ENCODE results near the gene MX2. TPM values are rescaled to one million over a fixed set of nuclear protein-coding genes. Genes with fewer than 3 reads are reported as not detected.
A peak's percentile ranks its signal among the peaks of the same experiment; 100 is the strongest.

The MX2 gene
- total RNA-seq, 2 experiments from 2014 or later = 65.1 to 158 TPM

DNA sequence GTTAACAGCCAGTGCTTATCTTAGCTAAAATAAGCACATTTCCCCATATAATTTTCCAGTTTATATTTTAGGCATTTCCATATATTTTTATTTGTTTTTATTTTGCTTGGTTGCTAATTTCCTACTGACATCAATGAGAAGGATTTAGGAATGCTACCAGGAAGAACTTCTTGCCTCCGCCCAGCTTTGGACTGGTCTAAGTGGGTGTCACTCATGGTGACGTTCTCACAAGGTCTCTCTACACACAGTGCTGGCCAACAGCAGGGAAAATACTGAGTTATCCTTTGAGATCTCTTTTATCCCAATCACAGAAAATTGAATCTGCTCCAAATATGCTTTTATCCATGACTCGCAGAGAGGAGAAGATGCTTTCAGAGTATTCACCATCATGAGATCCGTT lies 77.4 kb downstream of the MX2 start:
- CTCF ChIA-PET = interaction anchor here (1.3 to 1.6 kb wide), 3 partner anchors 9 to 28 kb away, joined by 3 to 4 read pairs (median 3); no protein-coding TSS in a partner anchor

DNA sequence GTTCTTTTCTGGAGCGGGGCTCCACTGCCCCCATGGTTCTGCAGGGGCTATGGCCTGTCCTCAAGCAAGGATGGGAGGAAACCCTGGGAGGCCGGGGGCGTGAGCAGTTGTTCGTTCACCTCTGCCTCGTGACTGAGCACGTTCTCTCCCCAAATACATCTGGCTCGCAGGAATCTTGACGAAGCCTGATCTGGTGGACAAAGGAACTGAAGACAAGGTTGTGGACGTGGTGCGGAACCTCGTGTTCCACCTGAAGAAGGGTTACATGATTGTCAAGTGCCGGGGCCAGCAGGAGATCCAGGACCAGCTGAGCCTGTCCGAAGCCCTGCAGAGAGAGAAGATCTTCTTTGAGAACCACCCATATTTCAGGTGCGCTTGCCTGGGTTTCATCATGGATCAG lies 79.7 kb downstream of the MX2 start:
- no peak overlapping the region for H3K4me3 Mint-ChIP-seq
- no peaks in the 10 kb centered on the region for H3K27me3 Mint-ChIP-seq
- DNase-seq = no peak
- no peak for ATAC-seq
- H3K27ac Mint-ChIP-seq = no peak overlapping the region
- CTCF ChIA-PET = no interaction called here
- H3K4me1 Mint-ChIP-seq = peaks cover 47% of the 10 kb centered on the region
- no peaks in the 10 kb centered on the region for H3K9me3 Mint-ChIP-seq (ENCODE audit: low read depth)
- H3K36me3 Mint-ChIP-seq = peaks cover 88% of the 10 kb centered on the region

More for the DNA sequence above, 77.4 kb downstream of the MX2 start:
- no peak for ATAC-seq
- Mint-ChIP-seq H3K4me1 (peaks cover 65% of the 10 kb centered on the region), H3K9me3 (ENCODE audit: low read depth) (no peaks in the 10 kb centered on the region), H3K36me3 (peaks cover 88% of the 10 kb centered on the region), H3K27me3 (no peaks in the 10 kb centered on the region), H3K27ac (no peak overlapping the region), H3K4me3 (no peak overlapping the region)
- no peak for DNase-seq

DNA sequence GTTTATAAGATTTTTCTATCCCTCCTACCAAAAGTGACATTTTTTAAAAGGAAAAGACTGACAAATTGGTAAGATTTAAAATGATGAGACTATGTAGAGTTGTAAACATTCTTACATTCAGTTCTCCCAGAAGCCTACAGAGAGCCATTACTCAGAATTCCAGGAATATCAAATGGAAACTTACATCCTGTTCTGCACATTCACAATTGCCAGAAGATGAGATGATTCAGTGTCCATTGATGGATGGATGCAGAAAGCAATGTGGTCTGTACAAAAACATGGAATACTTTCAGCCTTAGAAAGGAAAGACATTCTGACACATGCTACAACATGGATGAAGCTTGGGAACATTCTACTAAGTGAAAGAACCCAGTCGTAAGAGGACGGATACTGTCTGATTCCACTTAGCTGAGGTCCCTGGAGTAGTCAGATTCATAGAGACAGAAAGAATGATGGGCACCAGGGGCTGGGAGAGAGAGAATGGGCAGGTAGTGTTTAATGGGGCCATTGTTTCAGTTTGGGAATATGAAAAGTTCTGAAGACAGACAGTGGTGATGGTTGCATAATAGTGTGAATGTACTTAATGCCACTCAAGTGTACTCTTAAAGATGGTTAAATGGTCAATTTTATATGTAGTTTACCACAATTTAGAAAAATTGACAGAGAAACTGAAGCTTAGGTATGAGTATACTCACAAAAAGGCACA lies 80.8 kb downstream of the MX2 start:
- no peaks in the 10 kb centered on the region for H3K9me3 Mint-ChIP-seq (ENCODE audit: low read depth)
- H3K27ac Mint-ChIP-seq = no peak overlapping the region
- CTCF ChIA-PET = no interaction called here
- DNase-seq = no peak
- no peaks in the 10 kb centered on the region for H3K27me3 Mint-ChIP-seq
- ATAC-seq = no peak
- H3K4me1 Mint-ChIP-seq = peaks cover 39% of the 10 kb centered on the region
- no peak overlapping the region for H3K4me3 Mint-ChIP-seq
- peaks cover 90% of the 10 kb centered on the region for H3K36me3 Mint-ChIP-seq

DNA sequence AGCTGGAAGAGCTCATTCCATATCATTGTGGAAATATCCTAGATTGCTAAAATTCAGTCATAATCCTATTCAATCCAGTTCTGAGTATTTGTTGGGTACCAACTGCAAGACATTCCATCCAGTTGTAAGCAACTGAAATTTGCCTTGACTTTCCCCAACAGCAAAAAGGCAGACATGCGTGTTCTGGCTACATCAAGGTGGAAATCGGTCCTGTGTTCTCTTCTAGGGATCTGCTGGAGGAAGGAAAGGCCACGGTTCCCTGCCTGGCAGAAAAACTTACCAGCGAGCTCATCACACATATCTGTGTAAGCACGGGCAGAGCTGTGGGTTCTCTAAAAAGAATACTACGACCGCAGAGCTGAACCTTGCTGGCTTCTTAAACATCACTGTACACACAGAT lies 81.7 kb downstream of the MX2 start:
- Mint-ChIP-seq H3K36me3 (peaks cover 88% of the 10 kb centered on the region), H3K27me3 (no peaks in the 10 kb centered on the region), H3K9me3 (ENCODE audit: low read depth) (no peaks in the 10 kb centered on the region), H3K4me1 (peaks cover 35% of the 10 kb centered on the region), H3K27ac (no peak overlapping the region), H3K4me3 (no peak overlapping the region)
- CTCF ChIA-PET = interaction anchor here (1.5 kb wide), 1 partner anchor 160 kb away, joined by 6 read pairs; no protein-coding TSS in a partner anchor
- DNase-seq (no peak), ATAC-seq (no peak)

DNA sequence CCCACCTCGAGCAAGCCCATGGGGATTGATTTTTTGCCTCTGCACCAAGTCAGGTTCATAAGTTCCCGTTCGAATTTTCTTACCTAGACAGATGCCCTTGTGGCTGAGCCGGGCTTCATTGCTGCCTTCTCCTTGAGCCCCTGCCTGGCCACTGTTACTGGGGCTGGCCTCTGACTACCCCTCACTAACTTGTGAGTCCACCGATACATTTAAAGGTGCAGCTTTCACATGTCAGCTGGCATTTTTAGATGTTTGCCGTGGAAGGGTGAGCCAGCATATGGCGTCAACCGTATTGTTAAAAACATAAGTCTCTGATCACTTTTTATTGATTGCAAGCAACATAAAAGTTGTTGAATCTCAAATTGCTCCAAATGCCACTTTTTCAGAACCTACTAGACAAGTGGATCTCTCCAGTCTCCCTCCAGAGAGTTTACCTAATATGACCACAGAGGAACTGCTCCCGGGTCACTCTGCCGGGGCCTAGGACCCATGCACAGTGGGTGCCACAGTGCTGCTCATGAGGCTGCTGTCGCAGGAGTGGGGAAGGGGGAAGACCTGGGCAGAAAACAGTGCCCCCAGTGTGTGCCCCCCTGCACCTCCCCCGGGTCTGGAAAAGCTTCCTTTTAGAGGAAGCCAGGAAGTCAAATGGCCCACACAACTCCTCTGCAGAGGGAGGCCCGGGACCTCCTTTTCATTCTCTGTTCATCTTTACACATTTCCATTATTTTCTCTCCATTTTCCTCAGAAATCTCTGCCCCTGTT lies 83.1 kb downstream of the MX2 start:
- peaks cover 24% of the 10 kb centered on the region for H3K4me1 Mint-ChIP-seq
- no peaks in the 10 kb centered on the region for H3K9me3 Mint-ChIP-seq (ENCODE audit: low read depth)
- no peak overlapping the region for H3K4me3 Mint-ChIP-seq
- ATAC-seq (no peak), DNase-seq (no peak)
- H3K27ac Mint-ChIP-seq = no peak overlapping the region
- CTCF ChIA-PET = interaction anchor here (0.6 to 1.5 kb wide), 2 partner anchors 10 to 161 kb away, joined by 3 to 6 read pairs; no protein-coding TSS in a partner anchor
- peaks cover 89% of the 10 kb centered on the region for H3K36me3 Mint-ChIP-seq
- H3K27me3 Mint-ChIP-seq = no peaks in the 10 kb centered on the region

DNA sequence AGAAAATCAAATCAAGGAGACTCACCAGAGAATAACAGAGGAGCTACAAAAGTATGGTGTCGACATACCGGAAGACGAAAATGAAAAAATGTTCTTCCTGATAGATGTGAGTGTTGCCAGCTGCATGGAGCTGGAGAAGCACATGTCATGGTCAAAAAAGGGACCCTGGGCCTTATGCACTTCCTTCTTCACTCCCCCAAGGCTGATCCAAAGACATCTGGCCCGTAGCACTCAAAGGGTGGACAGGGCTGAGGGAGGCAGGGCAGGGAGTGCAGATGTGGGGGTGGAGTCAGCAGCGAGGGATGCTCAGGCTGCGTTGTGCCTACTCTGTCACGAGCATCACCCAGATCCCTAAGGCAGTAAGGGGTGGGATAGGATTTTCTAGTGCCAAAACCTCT lies 83.6 kb downstream of the MX2 start:
- no peak for DNase-seq

DNA sequence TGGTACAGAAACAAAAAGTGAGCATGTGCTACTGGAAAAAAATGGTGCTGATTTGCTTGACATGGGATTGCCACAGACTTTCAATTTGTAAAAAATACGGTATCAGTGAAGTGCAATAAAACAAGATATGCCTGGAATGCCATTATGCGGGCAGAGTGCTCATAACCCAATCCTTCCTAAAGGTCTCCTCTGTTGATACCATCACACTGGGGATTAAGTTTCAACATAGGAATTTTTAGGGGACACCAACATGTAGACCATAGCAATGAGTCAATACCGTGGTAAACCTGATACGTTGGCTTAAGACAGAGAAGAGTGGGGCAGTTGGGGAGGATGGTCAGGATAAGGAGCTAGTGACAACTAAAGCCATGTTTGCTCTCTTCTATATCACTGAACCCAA lies 84.8 kb downstream of the MX2 start:
- no peak for ATAC-seq
- DNase-seq = no peak
- Mint-ChIP-seq H3K4me1 (peaks cover 17% of the 10 kb centered on the region), H3K9me3 (ENCODE audit: low read depth) (no peaks in the 10 kb centered on the region), H3K27me3 (no peaks in the 10 kb centered on the region), H3K27ac (peak overlapping the region; percentile 5), H3K4me3 (no peak overlapping the region), H3K36me3 (peaks cover 89% of the 10 kb centered on the region)
- CTCF ChIA-PET = interaction anchor here (0.9 kb wide), 1 partner anchor 163 kb away, joined by 3 read pairs; no protein-coding TSS in a partner anchor

More for the DNA sequence above, 83.6 kb downstream of the MX2 start:
- H3K4me1 Mint-ChIP-seq = peaks cover 22% of the 10 kb centered on the region
- no peaks in the 10 kb centered on the region for H3K9me3 Mint-ChIP-seq (ENCODE audit: low read depth)
- peak overlapping the region; percentile 45 for H3K27ac Mint-ChIP-seq
- CTCF ChIA-PET = no interaction called here
- H3K36me3 Mint-ChIP-seq = peaks cover 89% of the 10 kb centered on the region
- H3K4me3 Mint-ChIP-seq = no peak overlapping the region
- no peaks in the 10 kb centered on the region for H3K27me3 Mint-ChIP-seq
- no peak for ATAC-seq

DNA sequence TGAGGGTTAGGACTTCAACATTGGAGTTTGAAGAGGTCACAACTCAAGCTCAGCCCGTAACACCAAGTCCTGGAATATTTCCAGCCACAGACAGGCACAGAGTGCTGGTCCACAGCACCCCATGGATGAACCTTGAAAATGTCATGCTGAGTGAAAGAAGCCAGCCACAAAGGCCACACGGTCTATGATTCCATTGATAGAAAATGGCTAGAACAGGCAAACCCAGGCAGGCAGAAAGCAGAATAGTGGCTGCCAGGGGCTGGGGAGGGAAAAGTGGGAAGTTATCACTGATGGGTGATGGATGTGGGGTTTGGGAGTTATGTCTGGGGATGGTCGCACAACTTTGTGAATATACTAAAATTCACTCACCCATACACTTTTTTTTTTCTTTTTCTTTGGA lies 85.5 kb downstream of the MX2 start:
- no peak for ATAC-seq
- peaks cover 15% of the 10 kb centered on the region for H3K4me1 Mint-ChIP-seq
- no peak overlapping the region for H3K27ac Mint-ChIP-seq

DNA sequence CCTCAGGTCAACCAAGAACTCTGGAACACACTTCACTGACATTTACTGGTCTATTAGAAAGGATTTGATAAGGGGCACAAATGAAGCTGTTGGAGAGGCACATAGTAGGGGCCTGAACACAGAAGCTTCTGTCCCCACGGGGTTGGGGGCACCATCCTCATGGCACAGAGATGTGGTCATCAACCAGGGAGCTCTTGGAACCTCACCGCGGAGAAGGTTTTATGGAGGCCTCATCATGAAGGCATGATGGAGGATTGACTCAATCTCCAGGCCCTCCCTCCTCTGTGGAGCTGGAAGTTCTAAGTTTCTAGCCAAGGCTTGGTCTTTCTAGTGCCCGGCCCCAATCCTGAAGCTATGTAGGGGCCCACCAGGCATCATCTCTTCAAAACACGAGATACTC lies 87.8 kb downstream of the MX2 start:
- CTCF ChIA-PET = no interaction called here
- Mint-ChIP-seq H3K27me3 (no peaks in the 10 kb centered on the region), H3K27ac (no peak overlapping the region), H3K4me1 (peaks cover 22% of the 10 kb centered on the region), H3K36me3 (peaks cover 90% of the 10 kb centered on the region), H3K4me3 (no peak overlapping the region), H3K9me3 (ENCODE audit: low read depth) (no peaks in the 10 kb centered on the region)
- DNase-seq = no peak
- no peak for ATAC-seq

More for the DNA sequence above, 85.5 kb downstream of the MX2 start:
- Mint-ChIP-seq H3K36me3 (peaks cover 88% of the 10 kb centered on the region), H3K9me3 (ENCODE audit: low read depth) (no peaks in the 10 kb centered on the region), H3K27me3 (no peaks in the 10 kb centered on the region), H3K4me3 (no peak overlapping the region)
- CTCF ChIA-PET = interaction anchor here (0.9 kb wide), 1 partner anchor 164 kb away, joined by 3 read pairs; no protein-coding TSS in a partner anchor
- no peak for DNase-seq

DNA sequence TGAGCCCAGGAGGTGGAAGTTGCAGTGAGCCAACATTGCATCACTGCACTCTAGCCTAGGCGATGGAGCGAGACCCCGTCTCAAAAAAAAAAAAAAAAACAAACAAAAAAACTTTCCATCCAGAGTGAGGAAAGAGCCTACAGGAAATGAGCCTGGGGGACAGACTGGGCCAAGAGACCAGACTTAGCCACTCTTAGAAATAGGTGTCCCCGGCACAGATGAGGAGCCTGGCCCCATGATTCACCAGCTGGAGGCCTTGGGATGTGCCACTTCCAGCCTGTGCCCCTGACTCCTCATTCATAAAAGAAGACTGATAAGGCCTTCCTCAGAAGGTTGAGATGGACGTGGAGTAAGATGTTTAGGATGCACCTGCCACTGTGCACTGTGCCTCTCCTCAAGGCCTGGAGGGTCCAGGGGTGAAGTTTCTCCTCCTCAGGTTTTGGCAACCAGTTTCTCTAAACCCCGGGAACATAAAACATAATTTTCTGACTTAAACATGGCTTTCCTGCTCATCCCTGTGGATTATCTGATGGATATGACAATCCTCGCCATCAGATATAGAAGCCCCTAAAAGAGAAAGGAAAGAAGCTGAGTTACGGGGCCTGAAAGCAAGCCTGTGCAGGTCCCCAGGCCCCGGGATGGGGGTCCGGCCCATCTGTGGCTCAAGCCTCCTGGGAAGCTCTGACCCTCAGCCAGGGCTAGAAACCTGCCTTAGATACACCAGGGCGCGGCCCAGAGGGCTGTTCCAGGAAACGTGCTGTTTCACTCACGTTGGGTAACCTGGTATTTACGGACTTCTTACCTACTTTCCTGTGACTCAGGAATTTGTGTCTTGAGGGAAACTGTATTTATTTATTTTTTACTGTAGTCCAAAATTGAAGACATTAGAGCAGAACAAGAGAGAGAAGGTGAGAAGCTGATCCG lies 90.2 kb downstream of the MX2 start:
- H3K36me3 Mint-ChIP-seq = peaks cover 86% of the 10 kb centered on the region

DNA sequence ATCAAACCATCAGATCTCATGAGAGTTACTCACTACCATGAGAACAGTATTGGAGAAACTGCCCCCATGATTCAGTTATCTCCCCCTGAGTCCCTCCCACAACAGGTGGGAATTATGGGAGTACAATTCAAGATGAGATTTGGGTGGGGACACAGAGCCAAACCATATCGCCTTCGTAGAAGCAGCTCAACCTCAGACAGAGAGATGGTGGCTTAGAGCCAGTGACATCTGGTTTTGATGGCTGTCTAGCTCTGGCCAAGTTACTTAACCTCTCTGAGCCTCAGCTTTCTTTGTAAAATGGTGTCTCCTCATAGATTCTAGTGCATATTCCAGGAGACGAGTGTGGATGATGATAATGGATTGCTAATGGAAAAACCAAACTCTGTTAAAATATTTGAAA lies 91.4 kb downstream of the MX2 start:
- no peak for ATAC-seq
- Mint-ChIP-seq H3K4me1 (peaks cover 19% of the 10 kb centered on the region), H3K27me3 (no peaks in the 10 kb centered on the region), H3K36me3 (peaks cover 88% of the 10 kb centered on the region), H3K27ac (no peak overlapping the region), H3K4me3 (no peak overlapping the region), H3K9me3 (ENCODE audit: low read depth) (no peaks in the 10 kb centered on the region)
- no peak for DNase-seq
- CTCF ChIA-PET = interaction anchor here (1.4 kb wide), 1 partner anchor 170 kb away, joined by 5 read pairs; no protein-coding TSS in a partner anchor

More for the DNA sequence above, 90.2 kb downstream of the MX2 start:
- Mint-ChIP-seq H3K27ac (peak overlapping the region; percentile 34), H3K4me1 (peaks cover 20% of the 10 kb centered on the region), H3K4me3 (no peak overlapping the region), H3K27me3 (no peaks in the 10 kb centered on the region), H3K9me3 (ENCODE audit: low read depth) (no peaks in the 10 kb centered on the region)
- DNase-seq (no peak), ATAC-seq (no peak)
- CTCF ChIA-PET = interaction anchor here (1.4 kb wide), 1 partner anchor 169 kb away, joined by 5 read pairs; no protein-coding TSS in a partner anchor

DNA sequence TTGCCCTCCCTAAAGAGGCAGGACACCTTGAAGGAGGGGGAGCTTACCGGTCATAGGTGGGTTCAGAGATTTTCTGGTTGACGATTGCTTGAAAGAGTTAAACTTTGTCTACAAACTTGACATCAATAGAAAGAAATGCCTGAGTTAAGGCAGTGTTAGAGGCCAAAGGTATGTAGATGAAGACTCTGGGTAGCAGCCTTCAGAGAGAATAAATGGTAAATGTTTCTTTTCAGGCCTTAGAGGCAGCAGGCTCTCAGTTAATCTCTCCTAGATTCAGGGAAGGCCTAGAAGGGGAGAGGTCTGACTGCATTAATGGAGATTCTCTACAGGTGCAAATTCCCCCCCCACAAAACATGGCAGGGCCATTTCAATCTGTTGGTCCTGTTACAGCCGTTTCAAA lies 91.9 kb downstream of the MX2 start:
- ATAC-seq (no peak), DNase-seq (no peak)
- peaks cover 18% of the 10 kb centered on the region for H3K4me1 Mint-ChIP-seq
- H3K27me3 Mint-ChIP-seq = no peaks in the 10 kb centered on the region
- H3K27ac Mint-ChIP-seq = peak overlapping the region; percentile 21
- H3K36me3 Mint-ChIP-seq = peaks cover 89% of the 10 kb centered on the region
- H3K4me3 Mint-ChIP-seq = no peak overlapping the region
- H3K9me3 Mint-ChIP-seq (ENCODE audit: low read depth) = no peaks in the 10 kb centered on the region
- CTCF ChIA-PET = interaction anchor here (1.8 kb wide), 1 partner anchor 170 kb away, joined by 7 read pairs; no protein-coding TSS in a partner anchor

DNA sequence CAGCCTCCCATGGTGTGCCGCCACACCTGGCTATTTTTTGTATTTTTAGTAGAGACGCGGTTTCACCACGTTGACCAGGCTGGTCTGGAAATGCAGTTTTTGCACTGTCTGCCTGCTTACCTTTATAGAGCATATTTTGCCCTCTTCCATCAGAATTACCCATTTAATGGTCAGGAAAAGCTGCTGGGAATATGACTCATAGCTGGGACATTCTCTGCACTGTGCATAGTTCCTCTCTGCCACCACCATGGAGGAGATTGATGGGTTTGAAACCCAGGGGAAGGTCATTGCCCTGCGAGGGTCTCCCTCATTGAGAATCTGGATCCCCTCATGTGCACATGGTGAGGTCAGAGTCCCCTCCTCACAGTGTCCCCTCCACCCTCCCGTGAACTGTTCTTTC lies 96.3 kb downstream of the MX2 start:
- H3K27me3 Mint-ChIP-seq = no peaks in the 10 kb centered on the region
- H3K4me3 Mint-ChIP-seq = no peak overlapping the region
- ATAC-seq (no peak), DNase-seq (no peak)
- no peak overlapping the region for H3K27ac Mint-ChIP-seq
- H3K36me3 Mint-ChIP-seq = peaks cover 75% of the 10 kb centered on the region
- H3K4me1 Mint-ChIP-seq = peaks cover 23% of the 10 kb centered on the region
- no peaks in the 10 kb centered on the region for H3K9me3 Mint-ChIP-seq (ENCODE audit: low read depth)
- CTCF ChIA-PET = interaction anchor here (1.1 kb wide), 1 partner anchor 91 kb away, joined by 3 read pairs; no protein-coding TSS in a partner anchor
